AG04450 (cell line): Measurements from ENCODE around the gene SLC35G2. TPM values are rescaled to one million over a fixed set of nuclear protein-coding genes. Genes with fewer than 3 reads are reported as not detected.
"Not testable (repeated sequence)": the region's sequence is repeated elsewhere in the genome, so short reads cannot be mapped to it uniquely, and the experiment has no call there.

ENCODE experiments used
- CTCF ChIA-PET: fragments of 300-600, 350-600 bp; formaldehyde crosslinking; extraction: SDS; loops from one replicate; lab custom pipeline; 2022; ENCODE audit warnings: antibody characterized with exemption, inconsistent platforms; lab: Charles Lee
- POLR2A ChIA-PET: fragments of 350-600 bp; formaldehyde crosslinking; extraction: SDS; loops from one replicate; lab custom pipeline; 2021; ENCODE audit warnings: antibody characterized with exemption, inconsistent platforms; lab: Yijun Ruan, JAX
- DNase-seq: peaks from one replicate; pipeline ENCODE4 v3.0.0-alpha.2; 2011; ENCODE audit warnings: low read depth, low spot score
- H3K27ac ChIP-seq: one replicate; pipeline ENCODE4 v1.5.1; 2012; ENCODE audit warnings: low read depth, low read length, control low read depth
- H3K27me3 ChIP-seq: one replicate; pipeline ENCODE4 v1.6.0; 2012; ENCODE audit warnings: low read length; ENCODE audit not compliant: control insufficient read depth, insufficient read depth
- H3K4me3 ChIP-seq: 2 replicates; pipeline ENCODE4 v1.5.1; 2011; ENCODE audit warnings: mild to moderate bottlenecking, low read depth, low read length, control low read depth
- H3K9me3 ChIP-seq: 2 replicates; pipeline ENCODE4 v1.5.1; 2012; ENCODE audit warnings: low read length; ENCODE audit not compliant: control insufficient read depth, insufficient read depth
- polyA plus RNA-seq: library from polyadenylated mRNA; depleted of rRNA; stranded (reverse); fragments of >200 nt; gene quantifications from 2 replicates; pipeline ENCODE4 v1.2.3, GENCODE V29; 2011; rRNA removed
- TF ChIP-seq, protein P1 (sequence below): IDR thresholded peaks from 2 replicates; pipeline ENCODE4 v1.5.1; 2011; ENCODE audit warnings: low read depth, low read length, control low read depth, inconsistent platforms

Gene SLC35G2
- polyA plus RNA-seq, 1 experiment: 18.1 TPM

DNA sequence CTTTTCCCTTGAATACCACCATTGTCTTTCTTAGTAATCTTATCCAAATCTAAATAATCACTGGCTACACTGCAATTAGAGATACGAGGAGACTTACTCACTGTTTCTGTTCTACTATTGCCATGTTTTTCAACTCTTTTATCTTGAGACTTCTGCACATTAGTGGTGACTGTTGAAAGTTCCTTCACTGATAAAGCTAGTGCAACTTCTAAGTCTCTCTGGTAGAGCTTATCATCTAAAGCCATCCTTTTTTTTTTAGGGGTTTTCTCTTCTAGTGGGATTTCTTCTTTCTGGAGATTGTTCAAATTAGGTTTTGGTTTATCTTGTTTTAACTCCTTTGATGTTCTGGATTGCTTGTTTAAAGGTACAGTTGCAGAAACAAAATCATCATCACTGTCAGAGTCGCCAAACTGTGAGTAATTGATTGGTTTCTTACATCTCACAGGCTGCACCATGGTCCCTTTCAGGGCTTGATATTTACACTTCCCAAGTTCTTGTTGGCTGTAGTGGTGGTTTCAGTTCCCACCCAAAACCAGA is 80.8 kb downstream of the SLC35G2 start:
- no peak for DNase-seq

GRCh38 chr3:136900694-136901093 is 81.8 kb downstream of the SLC35G2 start:
- H3K27ac ChIP-seq, H3K27me3 ChIP-seq, POLR2A ChIA-PET, DNase-seq, CTCF ChIA-PET, H3K4me3 ChIP-seq: not testable (repeated sequence)
- peaks cover 13% of the 10 kb centered on the region for H3K9me3 ChIP-seq

More for the DNA sequence above, 80.8 kb downstream of the SLC35G2 start:
- H3K9me3 ChIP-seq: peaks cover 9% of the 10 kb centered on the region
- POLR2A ChIA-PET: no interaction called here
- TF ChIP-seq, protein P1, sequence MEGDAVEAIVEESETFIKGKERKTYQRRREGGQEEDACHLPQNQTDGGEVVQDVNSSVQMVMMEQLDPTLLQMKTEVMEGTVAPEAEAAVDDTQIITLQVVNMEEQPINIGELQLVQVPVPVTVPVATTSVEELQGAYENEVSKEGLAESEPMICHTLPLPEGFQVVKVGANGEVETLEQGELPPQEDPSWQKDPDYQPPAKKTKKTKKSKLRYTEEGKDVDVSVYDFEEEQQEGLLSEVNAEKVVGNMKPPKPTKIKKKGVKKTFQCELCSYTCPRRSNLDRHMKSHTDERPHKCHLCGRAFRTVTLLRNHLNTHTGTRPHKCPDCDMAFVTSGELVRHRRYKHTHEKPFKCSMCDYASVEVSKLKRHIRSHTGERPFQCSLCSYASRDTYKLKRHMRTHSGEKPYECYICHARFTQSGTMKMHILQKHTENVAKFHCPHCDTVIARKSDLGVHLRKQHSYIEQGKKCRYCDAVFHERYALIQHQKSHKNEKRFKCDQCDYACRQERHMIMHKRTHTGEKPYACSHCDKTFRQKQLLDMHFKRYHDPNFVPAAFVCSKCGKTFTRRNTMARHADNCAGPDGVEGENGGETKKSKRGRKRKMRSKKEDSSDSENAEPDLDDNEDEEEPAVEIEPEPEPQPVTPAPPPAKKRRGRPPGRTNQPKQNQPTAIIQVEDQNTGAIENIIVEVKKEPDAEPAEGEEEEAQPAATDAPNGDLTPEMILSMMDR: no peak
- H3K4me3 ChIP-seq: no peak overlapping the region
- H3K27ac ChIP-seq: no peak overlapping the region
- H3K27me3 ChIP-seq: no peaks in the 10 kb centered on the region
- CTCF ChIA-PET: no interaction called here

- Histone ChIP-seq H3K27me3 (no peaks in the 10 kb centered on the region), H3K4me3 (no peak overlapping the region), H3K9me3 (peaks cover 13% of the 10 kb centered on the region), H3K27ac (no peak overlapping the region)
- CTCF ChIA-PET: no interaction called here
- TF ChIP-seq, protein P1: no peak
- DNase-seq: no peak
- POLR2A ChIA-PET: no interaction called here
These were observed 82.5 kb downstream of the SLC35G2 start for GRCh38 chr3:136901391-136901790.

DNA sequence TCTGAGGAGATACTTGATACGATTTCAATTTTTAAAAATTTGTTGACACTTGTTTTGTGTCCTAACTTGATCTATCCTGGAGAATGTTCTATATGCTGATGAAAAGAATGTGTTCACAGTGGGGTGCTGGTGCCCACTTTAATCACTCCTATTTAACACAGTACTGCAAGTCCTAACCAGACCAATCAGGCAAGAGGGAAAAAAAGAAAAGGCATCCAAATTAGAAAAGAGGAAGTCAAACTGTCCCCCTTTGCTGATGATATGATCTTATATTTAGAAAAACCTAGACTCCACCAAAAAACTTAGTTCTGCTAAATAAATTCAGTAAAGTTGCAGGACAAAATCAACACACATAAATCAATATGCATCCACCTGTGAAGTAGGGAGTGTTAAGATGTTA is 83.6 kb downstream of the SLC35G2 start:
- CTCF ChIA-PET: interaction anchor here (1.0 kb wide), 1 partner anchor 111 kb away, joined by 3 read pairs; no protein-coding TSS in a partner anchor
- H3K27me3 ChIP-seq, DNase-seq, H3K4me3 ChIP-seq, POLR2A ChIA-PET, H3K27ac ChIP-seq: not testable (repeated sequence)
- H3K9me3 ChIP-seq: peaks cover 13% of the 10 kb centered on the region

- TF ChIP-seq, protein P1: no peak
- Histone ChIP-seq H3K27me3 (no peaks in the 10 kb centered on the region), H3K9me3 (peaks cover 13% of the 10 kb centered on the region), H3K4me3 (no peak overlapping the region), H3K27ac (no peak overlapping the region)
- DNase-seq: no peak
- CTCF ChIA-PET: no interaction called here
- POLR2A ChIA-PET: interaction anchor here (0.5 kb wide), 1 partner anchor 157 kb away, joined by 5 read pairs; no protein-coding TSS in a partner anchor
These were observed 85.0 kb downstream of the SLC35G2 start for GRCh38 chr3:136903899-136904298.

DNA sequence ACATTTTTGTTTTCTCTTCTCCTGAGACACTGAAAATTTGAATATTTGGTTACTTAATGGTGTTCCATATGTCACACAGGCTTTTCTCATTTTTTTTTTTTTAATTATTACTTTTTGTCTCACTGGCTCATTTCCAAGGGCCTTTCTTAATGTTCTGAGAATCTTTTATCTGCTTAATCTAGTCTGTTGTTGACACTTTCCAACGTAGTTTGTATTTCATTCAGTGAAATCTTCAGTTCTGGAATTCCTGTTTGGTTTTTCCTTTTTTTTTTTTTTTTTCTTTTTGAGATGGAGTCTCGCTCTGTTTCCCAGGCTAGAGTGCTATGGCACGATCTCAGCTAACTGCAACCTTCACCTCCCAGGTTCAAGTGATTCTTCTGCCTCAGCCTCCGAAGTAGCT is 85.8 kb downstream of the SLC35G2 start:
- H3K27me3 ChIP-seq: no peaks in the 10 kb centered on the region
- ChIA-PET CTCF (no interaction called here), POLR2A (interaction anchor here (0.5 kb wide), 1 partner anchor 158 kb away, joined by 5 read pairs; no protein-coding TSS in a partner anchor)
- H3K4me3 ChIP-seq: no peak overlapping the region
- TF ChIP-seq, protein P1: no peak
- no peak for DNase-seq
- H3K27ac ChIP-seq: no peak overlapping the region
- H3K9me3 ChIP-seq: peaks cover 13% of the 10 kb centered on the region

Other genes starting within 250 kb of the SLC35G2 start
- 21.3 and 30.1 TPM in 2 replicates for gene STAG1, start 66.7 kb upstream of the SLC35G2 start, polyA plus RNA-seq
- gene NCK1, start 43.1 kb downstream of the SLC35G2 start, polyA plus RNA-seq: 44.0 and 67.7 TPM in 2 replicates
- 2.1 and 2.5 TPM in 2 replicates for gene IL20RB, start 138.9 kb downstream of the SLC35G2 start, polyA plus RNA-seq